Suppressor macrophage treated with lipopolysaccharide for 1 hour (primary cell): ENCODE results near the gene OPN5.

Experiments
- DNase-seq, 3 donors: peaks; one replicate each; pipeline ENCODE4 v3.0.0-alpha.2; 2020 to 2022

Gene OPN5

DNA sequence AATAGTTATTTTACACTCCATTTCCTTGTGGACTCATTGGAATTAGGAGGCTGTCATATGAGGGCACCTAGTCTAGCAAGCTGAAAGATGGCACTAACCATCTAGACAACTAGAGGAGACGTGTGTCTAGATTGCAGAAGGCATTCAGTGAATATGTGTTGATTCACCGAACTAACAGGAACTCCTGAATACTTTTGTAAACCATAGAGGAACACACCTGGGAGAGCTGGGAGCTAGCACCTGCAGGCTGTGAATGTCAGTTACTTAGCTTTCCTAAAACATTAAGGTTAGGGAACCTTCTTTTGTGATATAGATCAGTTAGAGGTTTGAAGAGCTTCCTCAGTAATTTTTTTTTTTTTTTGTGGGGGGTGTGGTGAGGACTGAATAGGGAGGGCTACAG is 7.7 kb downstream of the OPN5 start:
- no peak for DNase-seq

DNA sequence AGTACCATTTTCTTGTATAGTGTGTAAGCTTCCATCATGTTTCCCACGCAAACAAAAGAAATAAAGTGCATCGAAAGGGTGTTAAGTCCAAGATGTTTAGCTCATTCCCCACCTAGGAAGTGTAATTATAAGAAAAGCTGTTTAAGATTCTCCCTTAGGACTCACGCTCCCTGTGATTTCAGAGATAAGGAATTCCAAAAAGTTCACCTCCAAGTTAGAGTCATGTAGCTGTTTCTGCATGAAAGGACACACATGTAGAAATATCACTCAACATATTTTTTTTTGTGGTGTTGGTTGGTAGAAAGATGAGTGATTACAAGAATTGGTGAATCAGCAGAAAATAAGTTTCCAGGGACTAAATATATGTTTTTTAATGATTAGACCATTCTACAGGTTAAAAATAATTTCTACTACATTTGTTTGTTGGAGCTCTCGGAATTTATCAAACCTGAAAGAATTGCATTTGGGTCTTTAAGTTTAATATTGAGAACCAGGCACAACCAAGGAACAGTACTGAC is 10.4 kb downstream of the OPN5 start:
- DNase-seq, result no peak

DNA sequence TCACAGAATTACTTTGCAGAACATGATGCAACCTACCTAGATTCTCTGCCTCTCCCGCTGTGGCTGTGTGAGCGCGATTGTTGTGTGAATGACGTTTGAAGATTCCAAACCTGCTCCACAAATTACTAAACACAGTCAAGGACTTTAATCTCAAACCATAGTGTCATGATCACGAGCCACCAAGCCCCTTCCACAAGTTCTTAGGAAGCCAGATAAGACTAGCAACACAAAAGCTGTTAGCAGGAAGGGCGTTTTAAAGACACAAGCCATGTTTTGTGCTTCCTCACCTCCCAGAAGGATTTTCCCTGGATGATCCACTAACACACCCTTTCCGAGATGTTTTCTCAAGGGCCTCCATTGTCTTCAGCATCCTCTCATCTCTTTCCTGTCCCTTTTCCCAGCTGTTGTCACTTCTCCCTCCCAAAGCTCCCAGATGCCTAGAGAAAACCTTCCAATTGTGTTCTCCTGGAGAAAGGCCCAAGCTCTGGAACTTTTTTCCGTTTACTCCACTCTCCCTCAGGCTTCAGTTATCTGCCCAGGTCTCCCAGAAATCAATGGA is 12.8 kb downstream of the OPN5 start:
- DNase-seq, result no peak

DNA sequence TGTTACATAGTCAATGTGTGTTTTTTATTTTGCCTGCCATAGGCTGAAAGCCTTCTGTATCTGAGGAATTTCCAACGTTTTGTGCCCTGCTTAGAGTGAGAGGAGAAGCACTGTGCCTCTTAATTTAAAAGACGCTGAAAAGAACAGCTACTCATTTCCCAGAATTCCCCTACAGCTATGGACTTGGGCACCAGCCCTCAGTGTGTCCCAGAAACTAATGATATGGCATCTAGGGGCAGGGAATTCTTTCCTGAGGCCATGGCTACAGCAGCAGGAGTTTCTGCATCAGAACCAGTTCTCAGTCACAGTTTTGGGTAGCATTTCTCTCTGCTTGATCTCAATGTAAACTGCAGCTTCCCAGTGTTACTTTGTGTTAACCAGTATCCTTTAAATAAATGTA is 20.2 kb downstream of the OPN5 start:
- no peak for DNase-seq

DNA sequence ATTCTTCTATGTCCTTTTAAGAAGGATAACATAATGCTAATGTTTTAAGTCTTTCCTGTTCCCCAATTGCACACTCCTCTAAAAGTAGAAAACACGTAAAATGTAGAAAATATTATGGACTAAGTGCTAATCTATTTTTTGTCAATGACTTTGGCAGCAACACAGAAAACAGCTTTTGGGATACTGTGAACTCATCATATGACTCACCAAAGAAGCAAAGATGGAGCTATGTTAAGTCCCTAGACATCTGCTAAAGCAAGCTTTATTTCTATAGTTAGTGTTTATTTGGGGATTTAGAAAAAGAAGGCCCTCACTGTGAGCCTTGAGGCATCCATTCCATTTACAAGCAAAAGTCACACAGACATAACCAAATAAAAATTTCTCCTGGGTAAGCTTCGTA is 23.0 kb downstream of the OPN5 start:
- no peak for DNase-seq

DNA sequence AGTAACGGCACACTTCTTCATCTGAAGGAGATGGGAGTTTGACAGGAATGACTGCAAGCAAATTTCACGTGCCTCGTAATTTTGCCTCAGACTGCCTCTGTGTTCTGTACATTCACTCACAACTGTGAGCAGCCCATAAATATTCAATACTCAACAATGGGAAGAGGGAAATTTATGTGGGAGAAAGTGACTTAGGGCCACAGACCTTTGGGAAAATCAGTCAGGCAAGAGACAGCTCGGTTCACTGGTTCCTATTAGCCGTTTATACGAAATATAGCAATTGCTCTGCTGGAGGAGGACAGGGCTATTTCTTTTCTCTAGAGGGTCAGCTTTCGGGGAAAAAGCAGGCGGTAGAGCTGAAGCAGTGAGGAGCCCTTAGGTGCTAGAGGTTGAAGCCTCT is 28.0 kb downstream of the OPN5 start:
- no peak for DNase-seq

DNA sequence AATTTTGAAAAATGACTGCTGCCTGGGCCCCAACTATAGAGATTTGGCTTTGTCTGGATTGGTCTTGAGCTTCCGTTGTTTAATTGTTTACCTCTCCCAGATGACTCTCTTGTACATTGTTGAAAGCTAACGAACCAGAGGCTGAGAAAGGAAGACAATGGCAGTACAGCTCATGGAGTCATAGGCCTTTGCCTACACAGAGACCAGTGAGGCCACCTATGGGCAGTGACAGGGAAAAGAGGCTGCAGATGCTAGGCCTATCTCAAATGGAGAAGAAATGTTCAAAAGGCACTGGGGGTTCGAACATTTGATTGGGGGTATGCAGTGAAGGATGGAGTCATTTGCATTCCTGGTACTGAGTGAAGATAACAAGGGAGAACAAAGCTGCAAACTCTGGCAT is 29.1 kb downstream of the OPN5 start:
- DNase-seq, result no peak

DNA sequence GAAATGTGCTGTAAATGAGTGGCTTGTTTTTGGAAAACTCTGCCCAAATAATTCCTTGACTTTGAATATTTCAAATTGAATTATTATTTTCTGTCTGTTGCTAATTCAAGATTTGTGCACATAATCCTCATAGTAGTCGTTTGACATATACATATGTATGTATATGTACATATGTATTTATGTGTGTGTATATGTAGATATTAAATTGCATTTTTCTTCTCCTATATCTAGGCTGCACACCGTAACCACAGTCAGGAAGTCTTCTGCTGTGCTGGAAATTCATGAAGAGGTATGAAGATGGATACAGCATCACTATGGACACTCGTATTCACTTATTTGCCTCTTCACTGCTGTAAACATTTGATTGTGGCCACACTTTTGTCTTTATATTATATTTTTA is 29.6 kb downstream of the OPN5 start:
- no peak for DNase-seq

DNA sequence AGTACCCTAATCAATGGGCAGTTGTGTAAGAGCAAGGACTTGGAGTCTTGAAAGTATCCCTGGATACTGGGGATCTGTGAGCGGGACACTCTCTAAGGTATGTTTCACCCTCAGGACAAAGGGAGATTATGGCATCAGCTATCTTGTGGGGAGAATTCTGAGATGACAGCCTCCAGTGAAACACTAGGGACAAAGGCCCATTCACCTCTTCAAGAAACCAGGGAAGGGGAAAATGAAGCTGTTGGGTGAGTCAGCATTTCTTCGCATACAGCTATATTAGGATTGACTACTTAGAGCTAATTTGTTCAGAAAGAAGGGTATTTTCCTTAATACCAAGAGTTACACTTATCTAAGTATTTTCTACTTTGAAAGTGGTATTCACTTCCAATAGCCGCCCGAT is 35.9 kb downstream of the OPN5 start:
- DNase-seq, result no peak

DNA sequence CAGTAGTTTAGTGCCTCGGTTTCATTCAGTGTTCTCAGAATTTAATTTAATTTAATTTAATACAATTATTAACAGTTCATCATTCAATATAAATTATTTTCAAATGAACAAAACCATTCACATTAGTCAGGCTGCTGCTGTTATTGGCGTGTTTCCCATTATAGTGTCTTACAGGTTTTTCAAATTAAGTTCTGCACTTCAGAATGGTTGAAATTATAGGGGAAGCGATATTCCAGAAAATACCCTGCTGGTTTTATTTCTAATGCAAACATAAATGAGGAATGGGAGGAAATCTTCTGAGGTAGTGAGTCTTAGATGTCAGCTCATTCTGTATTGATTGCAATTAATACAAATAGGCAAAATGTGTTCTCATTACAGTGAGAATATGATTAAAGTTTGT is 37.6 kb downstream of the OPN5 start:
- no peak for DNase-seq

DNA sequence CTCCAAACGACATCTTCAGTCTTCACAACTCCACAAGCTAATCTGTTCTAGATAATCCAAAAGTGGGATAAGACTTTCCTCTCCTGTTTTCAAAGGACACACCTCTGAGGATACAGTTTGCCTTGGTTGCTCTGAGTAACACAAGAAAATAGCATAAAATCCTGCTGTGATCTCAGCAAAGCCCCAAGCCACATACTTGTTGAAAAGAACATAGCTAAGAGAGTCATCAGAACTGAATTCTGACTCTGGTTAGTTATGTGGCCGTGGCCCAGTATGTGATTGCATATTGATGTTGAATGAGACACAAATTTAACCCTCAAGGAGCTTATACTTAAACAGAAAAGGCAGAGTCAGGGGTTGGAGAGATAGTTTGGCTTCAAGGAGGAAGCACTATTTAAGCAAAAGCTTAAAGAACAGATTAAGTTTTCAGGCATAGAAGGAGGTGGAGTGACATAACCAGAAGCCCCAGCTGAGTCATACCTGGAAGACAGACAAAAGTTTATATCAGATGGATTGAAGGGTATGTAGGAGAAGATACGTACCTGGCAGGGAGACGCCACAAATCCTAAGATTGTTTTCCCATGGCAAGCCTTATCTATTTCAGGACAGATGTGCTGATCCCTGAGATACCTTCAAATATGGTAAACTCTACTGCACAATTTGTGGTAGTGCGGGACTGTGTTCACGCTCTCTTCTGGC is 41.2 kb downstream of the OPN5 start:
- no peak for DNase-seq

DNA sequence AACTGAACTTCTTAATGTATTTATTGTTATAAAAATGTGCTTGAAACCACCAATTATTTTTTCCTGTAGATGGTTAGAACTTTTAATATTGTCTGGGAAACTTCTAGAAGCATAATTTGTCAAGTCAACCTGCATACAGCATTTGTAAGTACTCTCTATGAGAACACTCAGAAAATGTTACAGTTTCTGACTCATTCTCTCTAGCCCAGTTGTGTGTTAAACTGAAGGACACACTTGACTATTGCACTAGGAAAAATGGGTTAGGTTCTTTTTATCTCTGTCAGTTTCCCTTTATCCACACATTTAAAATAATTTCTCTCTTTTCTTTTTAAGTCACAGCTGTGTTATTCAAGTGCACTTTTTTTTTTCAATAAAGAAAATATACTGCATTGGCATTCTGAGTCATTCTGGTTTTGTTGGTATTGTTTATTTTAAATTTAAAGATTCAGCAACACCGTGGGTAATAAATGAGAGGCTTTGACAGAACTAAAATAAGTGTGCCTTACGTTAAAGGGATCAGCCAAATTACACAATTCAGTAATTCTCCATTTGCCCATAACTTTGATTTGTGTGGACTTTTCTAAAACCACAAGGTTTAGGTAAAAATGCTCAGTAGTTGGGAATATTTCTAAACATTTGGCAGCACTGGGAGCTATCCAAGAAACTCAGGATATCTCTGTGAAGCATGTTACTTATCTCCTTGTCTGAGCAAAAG is 50.7 kb downstream of the OPN5 start:
- no peak for DNase-seq

DNA sequence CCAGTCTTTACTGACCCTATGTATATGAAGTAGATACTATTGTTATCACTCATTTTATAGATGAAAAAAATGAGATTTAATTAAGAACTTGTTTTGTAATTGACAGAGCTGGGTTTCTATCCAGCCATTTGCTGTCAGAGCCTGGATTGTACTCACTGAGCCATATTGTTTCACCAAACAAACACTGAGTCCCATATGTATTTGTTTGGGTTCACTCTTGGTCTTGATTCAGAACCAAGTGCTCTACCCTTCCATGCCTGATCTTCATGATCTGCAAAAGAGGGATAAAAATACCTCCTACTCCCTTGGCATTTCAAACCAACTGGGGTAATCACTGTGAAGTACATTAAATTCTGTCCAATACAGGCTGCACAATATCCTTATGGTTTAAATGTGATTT is 52.4 kb downstream of the OPN5 start:
- DNase-seq, result no peak

DNA sequence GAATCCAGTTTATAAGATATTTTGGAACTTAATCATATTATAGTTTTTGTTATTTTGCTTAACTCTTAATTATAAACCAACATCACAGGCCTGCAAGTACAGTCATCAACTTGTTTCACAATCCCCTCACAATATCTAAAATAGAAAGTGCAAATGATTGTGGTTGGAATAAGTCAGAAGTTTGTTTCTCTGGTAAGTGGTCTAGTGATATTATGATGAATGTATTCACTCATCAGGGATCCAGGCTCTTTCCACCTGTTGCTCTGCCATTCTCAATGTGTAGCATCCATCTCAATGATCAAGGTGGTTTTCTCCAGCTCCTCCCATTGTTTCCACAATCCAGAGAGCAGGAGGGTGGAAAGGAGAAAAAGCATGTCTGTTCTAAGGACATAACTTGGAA is 54.2 kb downstream of the OPN5 start:
- no peak for DNase-seq

DNA sequence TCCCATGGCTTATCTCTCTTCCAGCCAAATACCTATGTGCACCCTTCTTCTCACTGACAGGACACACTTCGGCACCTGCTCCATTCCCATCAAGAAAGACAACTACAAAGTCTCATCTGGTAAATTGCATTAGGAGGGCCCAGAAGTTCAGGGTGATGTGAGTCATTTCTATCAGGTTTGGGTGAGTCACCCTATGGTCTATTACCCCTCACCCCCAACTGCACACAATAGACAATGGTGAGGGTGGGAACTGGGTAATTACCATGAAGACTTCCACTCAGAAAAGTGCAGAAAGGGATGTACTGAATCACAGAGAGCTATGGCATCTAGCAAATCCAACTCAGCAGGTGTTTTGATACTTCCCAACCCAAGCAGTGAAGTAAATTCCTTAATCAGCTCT is 54.8 kb downstream of the OPN5 start:
- no peak for DNase-seq

DNA sequence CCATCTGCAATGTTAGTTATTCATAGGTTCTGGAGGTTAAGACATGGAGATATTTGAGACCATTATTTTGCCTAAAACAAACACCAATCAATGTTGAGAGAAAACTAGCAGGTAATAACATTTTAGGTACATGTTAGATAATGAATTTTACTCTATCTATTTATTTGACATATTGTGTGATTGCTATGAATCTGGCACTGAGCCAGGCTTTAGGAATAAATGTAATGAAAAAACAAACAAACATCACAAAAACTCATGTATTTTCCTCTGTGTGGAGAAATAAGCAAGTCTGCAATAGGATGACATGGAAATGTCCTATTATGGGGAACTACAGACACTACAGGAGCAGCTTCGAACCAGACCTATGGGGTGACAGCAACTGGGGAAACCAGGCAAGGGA is 57.8 kb downstream of the OPN5 start:
- DNase-seq, result no peak

DNA sequence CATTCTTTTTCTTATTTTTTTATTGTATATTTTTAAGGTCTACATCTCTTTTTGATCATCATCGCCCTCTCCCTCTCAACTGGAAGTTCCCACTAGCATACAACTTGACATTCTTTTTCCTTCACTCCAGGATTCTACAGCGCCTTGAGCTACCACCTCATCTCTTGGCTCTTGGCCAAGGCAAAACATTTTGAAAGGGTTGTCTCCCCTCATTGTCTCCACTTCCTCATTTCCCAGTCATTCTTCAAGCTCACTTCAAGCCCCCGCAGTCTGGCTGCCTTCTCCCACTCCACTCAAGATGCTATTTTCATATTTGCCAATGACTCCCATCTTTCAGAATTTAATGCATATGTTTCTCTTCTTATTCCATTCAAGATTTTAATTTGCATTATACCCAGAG is 63.0 kb downstream of the OPN5 start:
- DNase-seq, result no peak

DNA sequence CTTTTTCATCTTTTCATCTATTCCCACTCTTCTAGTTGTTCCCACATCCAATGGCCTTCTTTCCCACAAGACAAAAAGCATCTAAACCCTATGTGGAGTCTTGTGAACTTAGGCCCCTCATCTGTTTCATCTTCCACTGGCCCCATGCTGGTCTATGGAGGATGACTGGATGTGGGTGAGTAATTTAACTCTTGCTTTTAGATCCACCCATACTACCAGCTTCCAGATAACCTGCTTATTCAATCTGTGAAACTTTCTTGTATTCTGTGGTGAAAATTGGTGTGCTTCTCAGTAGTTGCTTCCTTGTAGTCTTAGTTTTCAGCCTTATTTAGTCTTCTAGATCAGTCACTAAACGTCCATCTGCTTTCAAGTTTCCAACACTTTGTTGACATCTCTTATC is 64.9 kb downstream of the OPN5 start:
- no peak for DNase-seq

DNA sequence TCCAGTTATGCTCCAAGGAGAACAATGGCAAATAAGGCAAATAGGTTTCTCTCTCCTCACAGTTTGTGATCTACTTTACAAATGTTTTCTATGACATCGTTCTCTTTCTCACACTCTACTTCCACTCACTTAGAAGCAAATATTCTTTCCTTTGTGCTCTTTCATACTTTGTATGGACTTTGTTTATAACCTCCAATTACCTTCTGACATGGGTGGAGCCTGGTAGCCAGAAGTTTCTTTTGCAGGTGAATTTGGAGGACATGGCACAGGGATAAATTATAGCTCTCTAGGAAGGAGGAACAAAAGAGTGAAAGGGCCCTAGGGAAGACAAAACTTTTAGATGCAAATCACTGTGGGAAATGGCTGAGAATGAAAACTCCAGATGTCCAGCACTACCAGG is 69.3 kb downstream of the OPN5 start:
- DNase-seq, result no peak

DNA sequence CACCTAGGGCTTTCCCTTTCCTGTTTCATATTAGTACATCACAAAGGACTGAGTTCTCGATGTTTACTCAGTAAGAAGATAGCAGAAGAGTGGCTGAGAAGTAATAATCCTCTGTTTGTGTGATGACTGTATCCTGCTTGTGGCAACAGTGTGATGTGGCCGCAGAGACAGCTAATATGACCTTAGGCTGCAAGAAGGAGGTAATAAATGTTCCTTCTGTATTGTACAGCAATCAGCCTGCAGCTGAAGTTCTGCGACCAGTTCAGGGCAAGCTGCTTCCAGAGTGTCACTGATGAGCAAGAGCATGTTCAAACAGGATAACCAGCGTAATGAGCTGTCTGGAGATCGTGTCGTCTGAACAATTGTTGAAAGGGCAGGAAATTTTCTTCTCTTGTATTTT is 70.9 kb downstream of the OPN5 start:
- DNase-seq, result no peak

DNA sequence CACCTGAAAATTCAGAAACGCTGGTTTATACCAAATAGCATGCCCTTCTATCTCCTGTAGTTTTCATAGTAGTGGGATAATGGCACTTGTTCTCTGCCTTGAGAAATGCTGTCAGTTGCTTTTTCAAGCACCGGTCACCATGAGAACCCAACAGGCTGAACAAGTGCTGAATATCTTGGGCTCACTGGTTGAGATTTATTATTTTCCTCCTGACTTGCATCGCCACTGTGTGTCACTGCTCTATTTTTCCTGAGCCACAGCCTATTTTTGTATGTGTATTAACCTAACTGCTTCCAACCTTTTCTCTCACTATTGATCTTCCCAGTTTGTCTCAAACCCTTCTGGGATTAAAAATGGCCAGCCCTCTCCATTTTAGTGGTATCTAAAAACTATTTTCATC is 71.9 kb downstream of the OPN5 start:
- no peak for DNase-seq

DNA sequence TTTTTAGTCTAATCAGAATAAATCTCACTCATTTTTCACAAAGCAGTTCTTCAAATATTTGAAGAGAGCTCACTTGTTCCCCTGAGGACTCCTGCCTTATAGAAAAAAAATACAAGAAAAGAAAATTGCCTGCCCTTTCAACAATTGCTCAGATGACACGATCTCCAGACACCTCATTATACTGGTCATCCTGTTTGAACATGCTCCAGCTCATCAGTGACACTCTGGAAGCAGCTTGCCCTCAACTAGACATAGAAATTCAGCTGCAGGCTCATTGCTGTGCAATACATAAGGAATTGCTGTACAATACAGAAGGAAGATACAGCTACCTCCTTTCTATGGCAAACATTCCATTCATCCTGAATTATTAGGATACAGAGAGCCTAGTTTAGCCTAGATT is 73.1 kb downstream of the OPN5 start:
- DNase-seq, result no peak

DNA sequence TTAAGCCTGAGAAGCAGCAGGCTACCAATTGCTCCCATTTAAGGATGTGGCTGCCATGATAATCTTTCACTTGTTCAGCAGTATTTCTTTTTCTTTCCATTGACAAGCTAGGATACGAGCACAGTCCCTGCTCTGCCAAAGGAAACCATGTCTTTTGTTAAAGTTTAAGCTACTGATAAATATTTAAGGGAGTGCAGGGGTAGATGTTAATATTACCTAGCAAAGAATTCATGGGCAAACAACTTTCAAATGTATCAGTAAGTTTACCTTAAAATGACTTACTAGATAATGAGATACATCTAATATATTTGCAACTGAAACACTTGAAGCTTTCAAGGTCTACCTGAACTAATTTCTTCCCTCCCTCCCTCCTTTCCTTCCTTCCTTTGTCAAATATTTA is 77.3 kb downstream of the OPN5 start:
- no peak for DNase-seq

DNA sequence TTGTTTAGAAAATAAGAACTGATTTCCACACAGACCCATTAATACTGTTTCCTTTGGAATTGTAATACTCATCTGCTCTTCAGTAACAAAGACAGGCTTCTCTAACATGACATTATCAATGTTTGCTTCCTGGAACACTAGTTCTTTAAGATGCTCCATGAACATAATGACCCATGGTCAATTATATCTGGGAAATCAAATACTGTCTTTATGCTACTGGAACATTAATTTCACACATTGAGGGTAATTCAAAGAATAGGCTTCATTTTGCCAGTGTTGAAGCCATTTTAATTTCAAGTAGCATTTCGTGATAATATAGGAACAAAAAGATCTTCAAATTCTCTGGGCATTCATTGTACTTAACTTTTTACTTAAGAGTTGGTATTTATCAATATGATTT is 80.9 kb downstream of the OPN5 start:
- DNase-seq, result no peak

DNA sequence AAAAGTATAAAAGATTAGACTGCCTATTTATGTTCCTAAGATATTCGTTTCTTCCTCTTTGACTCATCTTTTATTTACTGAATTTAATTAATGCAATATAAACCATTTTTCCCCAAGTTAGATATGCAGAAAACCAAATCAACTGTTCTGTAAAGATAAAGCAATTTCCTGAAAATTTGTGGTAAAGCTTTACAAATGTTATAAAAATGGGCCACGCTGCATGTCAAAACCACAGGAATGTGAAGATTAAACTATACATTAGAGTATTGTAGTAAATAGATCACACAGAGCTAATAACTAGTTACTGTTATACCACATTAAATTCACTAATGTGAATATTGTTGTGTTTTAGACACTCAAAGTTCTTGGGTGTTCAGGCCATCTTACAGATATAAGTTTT is 83.4 kb downstream of the OPN5 start:
- DNase-seq, result no peak
